Esophagus squamous epithelium (tissue), 4 donors: Measurements from ENCODE around the gene FPR2.

ENCODE experiments used
- POLR2A ChIP-seq, 4 donors: fragments of 450-650 bp; IDR thresholded peaks; one replicate each; pipeline ENCODE4 v1.6.1; 2017; ENCODE audit warnings: antibody characterized with exemption in 4 of 4, mild to moderate bottlenecking in 4 of 4, moderate library complexity in 3 of 4
- TF ChIP-seq, protein P1 (sequence below), 6 experiments: fragments of 450-650 bp in 4 of 6; fragments of 200-600 bp in 2 of 6; sonication (generic) in 2 of 6; IDR thresholded peaks; one replicate each; pipeline ENCODE4 v1.5.1; 2016 to 2019; ENCODE audit warnings: antibody characterized with exemption in 6 of 6, mild to moderate bottlenecking in 4 of 6, moderate library complexity in 4 of 6

DNA sequence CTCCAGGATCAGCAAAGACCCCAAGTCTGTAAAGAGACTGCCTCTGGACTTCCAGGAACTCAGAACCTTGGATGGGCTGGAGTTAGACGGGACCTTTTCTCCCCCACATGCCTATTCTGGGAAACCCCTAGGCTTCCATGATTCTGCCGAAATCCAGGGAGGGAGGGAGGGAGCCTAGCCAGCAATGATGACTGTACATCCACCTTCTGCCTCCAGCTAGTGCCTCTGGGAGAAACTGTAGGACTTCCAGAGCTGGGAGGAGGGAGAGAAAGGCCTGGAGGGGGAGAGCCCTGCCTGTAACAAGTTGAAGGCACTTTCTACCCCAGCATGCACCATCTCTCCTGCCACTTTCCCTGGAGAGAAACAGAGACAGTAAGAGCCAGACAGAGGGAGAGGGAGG is 31.2 kb upstream of the FPR2 start:
- TF ChIP-seq, protein P1, sequence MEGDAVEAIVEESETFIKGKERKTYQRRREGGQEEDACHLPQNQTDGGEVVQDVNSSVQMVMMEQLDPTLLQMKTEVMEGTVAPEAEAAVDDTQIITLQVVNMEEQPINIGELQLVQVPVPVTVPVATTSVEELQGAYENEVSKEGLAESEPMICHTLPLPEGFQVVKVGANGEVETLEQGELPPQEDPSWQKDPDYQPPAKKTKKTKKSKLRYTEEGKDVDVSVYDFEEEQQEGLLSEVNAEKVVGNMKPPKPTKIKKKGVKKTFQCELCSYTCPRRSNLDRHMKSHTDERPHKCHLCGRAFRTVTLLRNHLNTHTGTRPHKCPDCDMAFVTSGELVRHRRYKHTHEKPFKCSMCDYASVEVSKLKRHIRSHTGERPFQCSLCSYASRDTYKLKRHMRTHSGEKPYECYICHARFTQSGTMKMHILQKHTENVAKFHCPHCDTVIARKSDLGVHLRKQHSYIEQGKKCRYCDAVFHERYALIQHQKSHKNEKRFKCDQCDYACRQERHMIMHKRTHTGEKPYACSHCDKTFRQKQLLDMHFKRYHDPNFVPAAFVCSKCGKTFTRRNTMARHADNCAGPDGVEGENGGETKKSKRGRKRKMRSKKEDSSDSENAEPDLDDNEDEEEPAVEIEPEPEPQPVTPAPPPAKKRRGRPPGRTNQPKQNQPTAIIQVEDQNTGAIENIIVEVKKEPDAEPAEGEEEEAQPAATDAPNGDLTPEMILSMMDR (IDR thresholded peaks at IDR 0.05): no peak
- no peak for TF ChIP-seq POLR2A (IDR thresholded peaks at IDR 0.05)
